Suppressor macrophage treated with lipopolysaccharide for 4 hours (primary cell): ENCODE measurements around the gene EMC9.
A peak's percentile ranks its signal among the peaks of the same experiment; 100 is the strongest.
"Not testable (repeated sequence)": the region's sequence is repeated elsewhere in the genome, so short reads cannot be mapped to it uniquely, and the experiment has no call there.

Experiments used
- DNase-seq: peaks from one replicate; pipeline ENCODE4 v3.0.0-alpha.2; 2020

Gene EMC9

GRCh38 chr14:24129410-24129998 lies 11.9 kb downstream of the EMC9 start:
- DNase-seq, result no peak

- DNase-seq, result no peak
Measured at GRCh38 chr14:24127673-24128072, 13.7 kb downstream of the EMC9 start.

GRCh38 chr14:24126939-24127338 lies 14.5 kb downstream of the EMC9 start:
- DNase-seq, result no peak

GRCh38 chr14:24123424-24124417 lies 17.7 kb downstream of the EMC9 start:
- DNase-seq, result no peak

GRCh38 chr14:24122898-24123297 lies 18.5 kb downstream of the EMC9 start:
- DNase-seq, result no peak

GRCh38 chr14:24122416-24122815 lies 19.0 kb downstream of the EMC9 start:
- no peak for DNase-seq

- DNase-seq, result no peak
Measured at GRCh38 chr14:24121210-24121609, 20.2 kb downstream of the EMC9 start.

GRCh38 chr14:24119691-24120090 lies 21.7 kb downstream of the EMC9 start:
- DNase-seq, result no peak

- no peak for DNase-seq
Measured at GRCh38 chr14:24117179-24117578, 24.2 kb downstream of the EMC9 start.

- no peak for DNase-seq
Measured at GRCh38 chr14:24116128-24116814, 25.1 kb downstream of the EMC9 start.

- DNase-seq, result no peak
Measured at GRCh38 chr14:24115422-24116127, 25.8 kb downstream of the EMC9 start.

GRCh38 chr14:24114532-24115421 lies 26.6 kb downstream of the EMC9 start, which contains the start of the genes DCAF11 and NRL:
Gene DCAF11 (plus strand): TSS chr14:24114777. CDS start chr14:24115595, 818 bp downstream.
Gene NRL (minus strand): TSS chr14:24114949. CDS start chr14:24082848, 32,101 bp downstream.
- DNase-seq, result peak; percentile 100

GRCh38 chr14:24113801-24114531 lies 27.4 kb downstream of the EMC9 start:
- peak; percentile 95 for DNase-seq

GRCh38 chr14:24113379-24113800 lies 28.0 kb downstream of the EMC9 start:
- no peak for DNase-seq

GRCh38 chr14:24110523-24110922 lies 30.9 kb downstream of the EMC9 start:
- no peak for DNase-seq

- DNase-seq, result no peak
Measured at GRCh38 chr14:24110060-24110459, 31.3 kb downstream of the EMC9 start.

- DNase-seq, result no peak
Measured at GRCh38 chr14:24108336-24108874, 33.0 kb downstream of the EMC9 start.

GRCh38 chr14:24106672-24107271 lies 34.6 kb downstream of the EMC9 start:
- DNase-seq, result no peak

- DNase-seq, result not testable (repeated sequence)
Measured at GRCh38 chr14:24105609-24106239, 35.7 kb downstream of the EMC9 start.

GRCh38 chr14:24103451-24103850 lies 37.9 kb downstream of the EMC9 start:
- DNase-seq, result no peak
